Measurements from ENCODE around the gene RTEL1. TPM values are rescaled to one million over a fixed set of nuclear protein-coding genes. Genes with fewer than 3 reads are reported as not detected.

Gene RTEL1
- total RNA-seq, 4 donors from 2014 or later, result 7.1 to 43.7 (median 18.7) TPM

DNA sequence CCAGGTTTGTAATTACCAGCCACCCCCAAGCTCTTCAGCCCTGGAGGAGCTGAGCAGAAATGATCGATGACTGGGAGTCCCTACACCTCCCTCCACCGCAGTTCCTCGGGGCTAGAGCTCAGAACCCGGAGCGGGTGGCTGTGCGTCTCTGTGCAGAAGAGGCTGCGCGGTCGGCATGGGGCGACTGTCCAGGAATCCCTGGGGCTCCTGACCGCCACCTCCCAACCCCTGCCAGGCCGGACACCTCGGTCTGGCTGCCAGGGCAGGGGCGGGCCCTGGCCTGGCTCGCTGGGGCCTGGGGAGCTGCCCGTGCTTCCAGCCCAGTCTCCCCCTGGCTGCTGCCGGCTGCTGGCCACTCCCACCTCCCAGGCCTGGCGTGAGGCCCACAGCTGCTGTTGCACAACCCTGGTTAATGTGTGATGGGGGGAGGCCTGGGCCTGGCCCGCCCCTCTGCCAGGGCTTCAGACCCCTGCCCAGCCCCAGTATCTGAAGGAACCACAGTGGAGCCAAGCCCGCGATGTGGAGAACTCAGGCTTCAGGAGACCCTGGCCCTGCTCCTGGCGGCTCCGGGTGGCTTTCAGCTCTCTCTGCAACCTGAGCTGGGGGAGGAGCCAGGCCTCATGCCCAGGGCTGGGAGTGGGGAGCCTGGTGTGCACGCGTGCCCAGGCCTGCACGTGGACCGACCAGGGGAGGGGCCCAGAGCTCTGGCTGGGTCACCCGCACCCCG, 82.7 kb downstream of the RTEL1 start:
- peak overlapping the region; percentile 64 to 82 for H3K4me3 ChIP-seq
- H3K9me3 ChIP-seq, result no peaks in the 10 kb centered on the region
- TF ChIP-seq EP300 (IDR thresholded peaks at IDR 0.05) (no peak), POLR2AphosphoS5 (IDR thresholded peaks at IDR 0.05) (peak; percentile 83), POLR2A (IDR thresholded peaks at IDR 0.05) (peak; percentile 28 to 43)
- TF ChIP-seq, protein P1, sequence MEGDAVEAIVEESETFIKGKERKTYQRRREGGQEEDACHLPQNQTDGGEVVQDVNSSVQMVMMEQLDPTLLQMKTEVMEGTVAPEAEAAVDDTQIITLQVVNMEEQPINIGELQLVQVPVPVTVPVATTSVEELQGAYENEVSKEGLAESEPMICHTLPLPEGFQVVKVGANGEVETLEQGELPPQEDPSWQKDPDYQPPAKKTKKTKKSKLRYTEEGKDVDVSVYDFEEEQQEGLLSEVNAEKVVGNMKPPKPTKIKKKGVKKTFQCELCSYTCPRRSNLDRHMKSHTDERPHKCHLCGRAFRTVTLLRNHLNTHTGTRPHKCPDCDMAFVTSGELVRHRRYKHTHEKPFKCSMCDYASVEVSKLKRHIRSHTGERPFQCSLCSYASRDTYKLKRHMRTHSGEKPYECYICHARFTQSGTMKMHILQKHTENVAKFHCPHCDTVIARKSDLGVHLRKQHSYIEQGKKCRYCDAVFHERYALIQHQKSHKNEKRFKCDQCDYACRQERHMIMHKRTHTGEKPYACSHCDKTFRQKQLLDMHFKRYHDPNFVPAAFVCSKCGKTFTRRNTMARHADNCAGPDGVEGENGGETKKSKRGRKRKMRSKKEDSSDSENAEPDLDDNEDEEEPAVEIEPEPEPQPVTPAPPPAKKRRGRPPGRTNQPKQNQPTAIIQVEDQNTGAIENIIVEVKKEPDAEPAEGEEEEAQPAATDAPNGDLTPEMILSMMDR (IDR thresholded peaks at IDR 0.05), result peak in 1 of 4 experiments; percentile 76
- H3K36me3 ChIP-seq, result peaks cover 0 to 49% of the 10 kb centered on the region in 2 donors
- no CpG with 5 or more reads among the region's 29 CpGs for WGBS, 2 donors (ENCODE audit: low coverage in 1 of 2)
- peaks cover 0 to 57% (median 31%) of the 10 kb centered on the region in 3 donors for H3K4me1 ChIP-seq
- peak overlapping the region; percentile 69 to 98 (median 96) for H3K27ac ChIP-seq
- ATAC-seq, result peak; percentile 83
- H3K27me3 ChIP-seq, result no peaks in the 10 kb centered on the region

DNA sequence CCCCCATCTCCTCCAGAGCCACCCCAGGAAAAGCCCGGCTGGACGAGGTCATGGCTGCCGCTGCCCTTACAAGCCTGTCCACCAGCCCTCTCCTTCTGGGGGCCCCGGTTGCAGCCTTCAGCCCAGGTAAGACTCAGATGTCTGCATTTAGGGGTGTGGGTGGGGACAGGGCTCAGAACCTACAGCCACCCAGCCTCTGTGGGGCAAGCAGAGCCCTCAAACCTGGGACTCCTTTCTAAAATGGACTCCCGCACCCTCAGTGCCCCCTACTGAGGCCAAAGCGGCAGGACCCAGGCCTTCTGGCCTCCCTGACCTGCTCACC, 83.2 kb downstream of the RTEL1 start:
- Histone ChIP-seq H3K27me3 (no peaks in the 10 kb centered on the region), H3K4me3 (peak overlapping the region in 1 of 2 donors; percentile 82), H3K36me3 (peaks cover 0 to 49% of the 10 kb centered on the region in 2 donors), H3K9me3 (no peaks in the 10 kb centered on the region), H3K4me1 (peaks cover 0 to 57% (median 31%) of the 10 kb centered on the region in 3 donors), H3K27ac (peak overlapping the region; percentile 20 to 98 (median 96))
- 0% methylated on average over 2 of the region's 6 CpGs; no CpG with 5 or more reads in 1 of the 2 donors for WGBS, 2 donors (ENCODE audit: low coverage in 1 of 2)
- TF ChIP-seq, protein P1 (IDR thresholded peaks at IDR 0.05), result no peak
- TF ChIP-seq EP300 (IDR thresholded peaks at IDR 0.05) (no peak), POLR2A (IDR thresholded peaks at IDR 0.05) (no peak)
- no peak for ATAC-seq

DNA sequence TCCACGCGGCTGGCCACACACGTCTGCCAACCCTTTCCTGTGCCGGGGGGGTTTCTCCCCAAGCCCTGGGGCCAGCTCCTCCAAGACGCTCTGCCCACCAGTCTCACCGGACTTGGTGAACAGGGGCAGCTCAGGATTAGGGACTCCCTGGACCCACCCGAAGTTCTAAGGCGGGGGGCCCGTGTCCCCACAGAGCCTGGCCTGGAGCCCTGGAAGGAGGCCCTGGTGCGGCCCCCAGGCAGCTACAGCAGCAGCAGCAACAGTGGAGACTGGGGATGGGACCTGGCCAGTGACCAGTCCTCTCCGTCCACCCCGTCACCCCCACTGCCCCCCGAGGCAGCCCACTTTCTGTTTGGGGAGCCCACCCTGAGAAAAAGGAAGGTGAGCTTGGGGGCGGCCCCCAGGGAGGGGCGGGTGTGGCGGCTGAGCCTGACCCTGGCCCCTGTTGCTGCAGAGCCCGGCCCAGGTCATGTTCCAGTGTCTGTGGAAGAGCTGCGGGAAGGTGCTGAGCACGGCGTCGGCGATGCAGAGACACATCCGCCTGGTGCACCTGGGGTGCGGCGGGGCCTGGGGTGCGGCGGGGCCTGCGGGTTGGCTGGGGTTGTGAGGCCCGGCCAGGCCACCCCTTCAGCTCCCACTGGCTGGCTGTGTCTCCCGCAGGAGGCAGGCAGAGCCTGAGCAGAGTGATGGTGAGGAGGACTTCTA, 83.7 kb downstream of the RTEL1 start:
- Histone ChIP-seq H3K27me3 (no peaks in the 10 kb centered on the region), H3K36me3 (peaks cover 0 to 50% of the 10 kb centered on the region in 2 donors), H3K9me3 (no peaks in the 10 kb centered on the region), H3K4me3 (peak overlapping the region in 1 of 2 donors; percentile 82), H3K4me1 (peaks cover 0 to 57% (median 31%) of the 10 kb centered on the region in 3 donors), H3K27ac (peak overlapping the region; percentile 20 to 98 (median 96))
- ATAC-seq, result no peak
- 95% methylated on average over 7 of the region's 30 CpGs; no CpG with 5 or more reads in 1 of the 2 donors for WGBS, 2 donors (ENCODE audit: low coverage in 1 of 2)
- TF ChIP-seq POLR2AphosphoS5 (IDR thresholded peaks at IDR 0.05) (no peak), EP300 (IDR thresholded peaks at IDR 0.05) (no peak), POLR2A (IDR thresholded peaks at IDR 0.05) (no peak)
- TF ChIP-seq, protein P1 (IDR thresholded peaks at IDR 0.05), result no peak

DNA sequence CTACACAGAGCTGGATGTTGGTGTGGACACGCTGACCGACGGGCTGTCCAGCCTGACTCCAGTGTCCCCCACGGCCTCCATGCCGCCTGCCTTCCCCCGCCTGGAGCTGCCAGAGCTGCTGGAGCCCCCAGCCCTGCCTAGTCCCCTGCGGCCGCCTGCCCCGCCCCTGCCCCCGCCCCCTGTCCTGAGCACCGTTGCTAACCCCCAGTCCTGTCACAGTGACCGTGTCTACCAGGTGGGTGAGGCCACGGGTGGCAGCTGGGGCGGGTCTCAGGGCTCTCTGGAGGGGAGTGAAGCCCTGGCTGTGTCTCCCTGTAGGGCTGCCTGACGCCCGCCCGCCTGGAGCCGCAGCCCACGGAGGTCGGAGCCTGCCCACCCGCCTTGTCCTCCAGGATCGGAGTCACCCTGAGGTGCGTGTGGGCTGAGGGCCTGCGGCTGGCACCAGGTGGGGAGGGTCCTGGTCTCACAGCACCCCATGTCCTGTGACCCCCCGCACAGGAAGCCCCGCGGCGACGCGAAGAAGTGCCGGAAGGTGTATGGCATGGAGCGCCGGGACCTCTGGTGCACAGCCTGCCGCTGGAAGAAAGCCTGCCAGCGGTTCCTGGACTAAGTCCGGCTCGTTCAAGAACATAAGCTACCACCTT, 84.4 kb downstream of the RTEL1 start:
- peaks cover 0 to 52% of the 10 kb centered on the region in 2 donors for H3K36me3 ChIP-seq
- TF ChIP-seq POLR2A (IDR thresholded peaks at IDR 0.05), result no peak
- TF ChIP-seq, protein P1 (IDR thresholded peaks at IDR 0.05), result no peak
- no peak for TF ChIP-seq POLR2AphosphoS5 (IDR thresholded peaks at IDR 0.05)
- TF ChIP-seq EP300 (IDR thresholded peaks at IDR 0.05), result no peak
- H3K9me3 ChIP-seq, result no peaks in the 10 kb centered on the region

More for the DNA sequence above, 84.4 kb downstream of the RTEL1 start:
- Histone ChIP-seq H3K27ac (peak overlapping the region in 3 of 4 donors; percentile 28 to 96 (median 95)), H3K4me3 (no peak overlapping the region), H3K27me3 (no peaks in the 10 kb centered on the region), H3K4me1 (peaks cover 0 to 50% (median 28%) of the 10 kb centered on the region in 3 donors)
- no peak for ATAC-seq
- WGBS, 2 donors (ENCODE audit: low coverage in 1 of 2), result 87% methylated on average over 6 of the region's 37 CpGs; no CpG with 5 or more reads in 1 of the 2 donors

Measured in gastroesophageal sphincter (tissue), 4 donors.